Measurements from ENCODE around the gene SERPINE2.

DNA sequence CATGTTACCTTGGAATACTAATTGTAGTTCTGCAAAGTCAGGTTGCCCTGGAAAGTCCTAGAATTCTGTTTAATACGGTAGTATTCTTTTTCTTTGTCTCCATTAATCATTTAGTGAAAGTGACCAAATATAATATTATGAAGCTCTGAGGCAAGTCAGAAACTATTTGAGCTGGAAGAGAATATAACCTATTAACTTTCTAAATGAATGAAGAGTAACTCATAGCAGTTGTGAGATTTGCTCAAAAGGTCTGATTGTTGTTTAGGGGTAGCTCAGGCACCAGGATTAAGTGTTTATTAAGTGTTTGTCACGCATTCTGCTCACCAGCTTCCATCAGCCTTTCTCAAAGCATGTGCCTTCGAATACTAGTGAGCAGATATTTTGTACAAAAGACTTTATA, 46.7 kb upstream of the SERPINE2 start:
- no peak for TF ChIP-seq POLR2A (IDR thresholded peaks at IDR 0.05)
- TF ChIP-seq, protein P1, sequence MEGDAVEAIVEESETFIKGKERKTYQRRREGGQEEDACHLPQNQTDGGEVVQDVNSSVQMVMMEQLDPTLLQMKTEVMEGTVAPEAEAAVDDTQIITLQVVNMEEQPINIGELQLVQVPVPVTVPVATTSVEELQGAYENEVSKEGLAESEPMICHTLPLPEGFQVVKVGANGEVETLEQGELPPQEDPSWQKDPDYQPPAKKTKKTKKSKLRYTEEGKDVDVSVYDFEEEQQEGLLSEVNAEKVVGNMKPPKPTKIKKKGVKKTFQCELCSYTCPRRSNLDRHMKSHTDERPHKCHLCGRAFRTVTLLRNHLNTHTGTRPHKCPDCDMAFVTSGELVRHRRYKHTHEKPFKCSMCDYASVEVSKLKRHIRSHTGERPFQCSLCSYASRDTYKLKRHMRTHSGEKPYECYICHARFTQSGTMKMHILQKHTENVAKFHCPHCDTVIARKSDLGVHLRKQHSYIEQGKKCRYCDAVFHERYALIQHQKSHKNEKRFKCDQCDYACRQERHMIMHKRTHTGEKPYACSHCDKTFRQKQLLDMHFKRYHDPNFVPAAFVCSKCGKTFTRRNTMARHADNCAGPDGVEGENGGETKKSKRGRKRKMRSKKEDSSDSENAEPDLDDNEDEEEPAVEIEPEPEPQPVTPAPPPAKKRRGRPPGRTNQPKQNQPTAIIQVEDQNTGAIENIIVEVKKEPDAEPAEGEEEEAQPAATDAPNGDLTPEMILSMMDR (IDR thresholded peaks at IDR 0.05) = no peak
- TF ChIP-seq POLR2AphosphoS5 (IDR thresholded peaks at IDR 0.05) = no peak
